SK-N-SH treated with all-trans-retinoic acid at 6 μM for 48 hours (cell line): ENCODE results near the gene MVB12B.

Source experiments
- ARNTL ChIP-seq: fragments of 450-650 bp; formaldehyde crosslinking; IDR thresholded peaks from 2 replicates; pipeline ENCODE4 v1.5.0; 2020; ENCODE audit warnings: low read depth, mild to moderate bottlenecking, moderate library complexity, borderline replicate concordance
- BACH2 ChIP-seq: fragments of 250-450 bp; sonication (Bioruptor Pico); IDR thresholded peaks from 2 replicates; pipeline ENCODE4 v1.9.0; 2021; ENCODE audit warnings: mild to moderate bottlenecking, borderline replicate concordance
- ESRRG ChIP-seq: fragments of 250-450 bp; sonication (Bioruptor Pico); IDR thresholded peaks from 2 replicates; pipeline ENCODE4 v1.6.1; 2021; ENCODE audit warnings: mild to moderate bottlenecking
- OSR1 ChIP-seq: fragments of 250-450 bp; sonication (Bioruptor Pico); IDR thresholded peaks from 2 replicates; pipeline ENCODE4 v1.8.0; 2022; ENCODE audit warnings: moderate library complexity, mild to moderate bottlenecking, inconsistent platforms
- RARB ChIP-seq: fragments of 250-450 bp; sonication (Bioruptor Pico); IDR thresholded peaks from 2 replicates; pipeline ENCODE4 v1.8.0; 2021; ENCODE audit warnings: mild to moderate bottlenecking, moderate library complexity
- SNAI2 ChIP-seq: fragments of 250-450 bp; sonication (Bioruptor Pico); IDR thresholded peaks from 2 replicates; pipeline ENCODE4 v1.5.0; 2020; ENCODE audit warnings: mild to moderate bottlenecking, moderate library complexity
- ZC3H10 ChIP-seq: fragments of 250-450 bp; sonication (Bioruptor Pico); IDR thresholded peaks from 2 replicates; pipeline ENCODE4 v1.5.1; 2021; ENCODE audit warnings: mild to moderate bottlenecking, moderate library complexity
- ZNF565 ChIP-seq: fragments of 450-650 bp; formaldehyde crosslinking; conservative IDR thresholded peaks from 2 replicates; pipeline ENCODE4 v1.5.0; 2020; ENCODE audit warnings: low read depth, mild to moderate bottlenecking, moderate library complexity
- TF ChIP-seq, protein P1 (sequence below): fragments of 250-450 bp; sonication (Bioruptor Pico); IDR thresholded peaks from 2 replicates; pipeline ENCODE4 v1.8.0; 2020; ENCODE audit warnings: mild to moderate bottlenecking, moderate library complexity, borderline replicate concordance

DNA sequence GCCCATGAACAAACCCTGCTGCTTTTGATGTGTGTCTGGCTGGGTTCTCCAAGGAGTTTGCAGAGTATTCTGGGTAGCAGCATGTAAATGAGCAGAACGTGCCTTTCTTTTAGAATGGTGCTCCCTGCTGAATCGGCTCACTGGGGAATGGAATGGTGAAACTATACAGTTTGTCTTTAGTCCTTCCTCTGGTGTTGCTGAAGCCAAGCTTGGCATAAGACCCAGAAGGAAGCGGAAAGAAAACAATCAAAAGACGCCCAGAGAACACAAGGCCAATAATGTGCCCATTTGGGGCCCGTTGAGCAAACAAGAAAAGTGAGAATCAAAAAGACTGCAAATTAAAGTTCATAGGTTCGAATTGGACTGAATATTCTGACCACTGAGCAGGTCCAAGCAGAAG, 60.1 kb downstream of the MVB12B start:
- TF ChIP-seq OSR1 (CRISPR knock-in tag), result no peak
- no peak for TF ChIP-seq BACH2 (CRISPR knock-in tag)
- TF ChIP-seq ZC3H10 (CRISPR knock-in tag), result no peak
- no peak for TF ChIP-seq ZNF565
- TF ChIP-seq ESRRG (CRISPR knock-in tag), result no peak
- no peak for TF ChIP-seq SNAI2 (CRISPR knock-in tag)
- TF ChIP-seq RARB (CRISPR knock-in tag), result no peak
- TF ChIP-seq, protein P1, sequence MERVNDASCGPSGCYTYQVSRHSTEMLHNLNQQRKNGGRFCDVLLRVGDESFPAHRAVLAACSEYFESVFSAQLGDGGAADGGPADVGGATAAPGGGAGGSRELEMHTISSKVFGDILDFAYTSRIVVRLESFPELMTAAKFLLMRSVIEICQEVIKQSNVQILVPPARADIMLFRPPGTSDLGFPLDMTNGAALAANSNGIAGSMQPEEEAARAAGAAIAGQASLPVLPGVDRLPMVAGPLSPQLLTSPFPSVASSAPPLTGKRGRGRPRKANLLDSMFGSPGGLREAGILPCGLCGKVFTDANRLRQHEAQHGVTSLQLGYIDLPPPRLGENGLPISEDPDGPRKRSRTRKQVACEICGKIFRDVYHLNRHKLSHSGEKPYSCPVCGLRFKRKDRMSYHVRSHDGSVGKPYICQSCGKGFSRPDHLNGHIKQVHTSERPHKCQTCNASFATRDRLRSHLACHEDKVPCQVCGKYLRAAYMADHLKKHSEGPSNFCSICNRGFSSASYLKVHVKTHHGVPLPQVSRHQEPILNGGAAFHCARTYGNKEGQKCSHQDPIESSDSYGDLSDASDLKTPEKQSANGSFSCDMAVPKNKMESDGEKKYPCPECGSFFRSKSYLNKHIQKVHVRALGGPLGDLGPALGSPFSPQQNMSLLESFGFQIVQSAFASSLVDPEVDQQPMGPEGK (CRISPR knock-in tag), result no peak
- no peak for TF ChIP-seq ARNTL
